ENCODE measurements around the gene RNF152.

- TF ChIP-seq GATA3 (IDR thresholded peaks at IDR 0.05; ENCODE audit: low read depth, low read length) (no peak), GATA2 (IDR thresholded peaks at IDR 0.05; ENCODE audit: low read depth, low read length) (no peak)
Observed at GRCh38 chr18:61771861-61772260, 120.9 kb downstream of the RNF152 start.

Data from SH-SY5Y (cell line).